ENCODE data around the gene ROPN1B.
"Not testable (repeated sequence)": the region's sequence is repeated elsewhere in the genome, so short reads cannot be mapped to it uniquely, and the experiment has no call there.

- peak in 5 of 11 experiments; percentile 6 to 48 (median 18) for TF ChIP-seq CTCF (IDR thresholded peaks at IDR 0.05 in 8 of 11, conservative IDR thresholded peaks at IDR 0.05 in 3 of 11)
- TF ChIP-seq POLR2AphosphoS5, POLR2A (IDR thresholded peaks at IDR 0.05): not testable (repeated sequence)
These were observed 32.7 kb upstream of the ROPN1B start for GRCh38 chr3:125936210-125936815.
